Astrocyte of the spinal cord (primary cell): Measurements from ENCODE around the gene SYNDIG1L.
"Not testable (repeated sequence)": the region's sequence is repeated elsewhere in the genome, so short reads cannot be mapped to it uniquely, and the experiment has no call there.

ENCODE experiments used
- DNase-seq: peaks from one replicate; pipeline ENCODE4 v3.0.0; 2011; ENCODE audit warnings: low read depth, low spot score
- H3K4me3 ChIP-seq: 2 replicates; pipeline ENCODE4 v1.5.1; 2011; ENCODE audit warnings: low read depth, mild to moderate bottlenecking, low read length, moderate library complexity
- CTCF ChIP-seq: IDR thresholded peaks from 2 replicates; pipeline ENCODE4 v1.5.1; 2012; ENCODE audit warnings: low read depth, mild to moderate bottlenecking, low read length, inconsistent platforms
- in situ Hi-C: cut with HindIII; loops from 2 replicates; pipeline ENCODE4 v1.10.0; 2017; ENCODE audit warnings: low sequenced_read_pairs

SYNDIG1L gene

GRCh38 chr14:74457565-74457895 lies 31.5 kb upstream of the SYNDIG1L start:
- no peak for DNase-seq
- H3K4me3 ChIP-seq = no peak overlapping the region
- TF ChIP-seq CTCF = no peak
- in situ Hi-C loops = no loop called here

- in situ Hi-C loops = no loop called here
Measured at GRCh38 chr14:74456684-74457564, 30.9 kb upstream of the SYNDIG1L start.

GRCh38 chr14:74454397-74454796 lies 28.4 kb upstream of the SYNDIG1L start:
- H3K4me3 ChIP-seq, in situ Hi-C loops, DNase-seq: not testable (repeated sequence)

More at GRCh38 chr14:74456684-74457564, 30.9 kb upstream of the SYNDIG1L start:
- H3K4me3 ChIP-seq = no peak overlapping the region
- TF ChIP-seq CTCF = no peak
- DNase-seq = no peak

GRCh38 chr14:74444866-74445265 lies 18.9 kb upstream of the SYNDIG1L start:
- no peak overlapping the region for H3K4me3 ChIP-seq
- no peak for DNase-seq
- no peak for TF ChIP-seq CTCF
- in situ Hi-C loops = no loop called here

- no peak for TF ChIP-seq CTCF
- no peak overlapping the region for H3K4me3 ChIP-seq
- no peak for DNase-seq
- in situ Hi-C loops = no loop called here
Measured at GRCh38 chr14:74442757-74443156, 16.7 kb upstream of the SYNDIG1L start.

- no peak overlapping the region for H3K4me3 ChIP-seq
Measured at GRCh38 chr14:74441113-74441512, 15.1 kb upstream of the SYNDIG1L start.

More at GRCh38 chr14:74441113-74441512, 15.1 kb upstream of the SYNDIG1L start:
- TF ChIP-seq CTCF = no peak
- DNase-seq = no peak
- in situ Hi-C loops = no loop called here
